K562 (cell line): ENCODE measurements around the gene NUP85. TPM values are rescaled to one million over a fixed set of nuclear protein-coding genes. Genes with fewer than 3 reads are reported as not detected.

Source experiments
- DACH1 ChIP-seq: fragments of 450-650 bp; IDR thresholded peaks from 2 replicates; pipeline ENCODE4 v1.6.1; 2018; ENCODE audit not compliant: partially characterized antibody
- HMGXB4 ChIP-seq: sonication (generic); formaldehyde crosslinking; IDR thresholded peaks from 2 replicates; pipeline ENCODE4 v1.8.1; 2023; ENCODE audit warnings: mild to moderate bottlenecking, missing genetic modification reagents
- HNRNPH1 ChIP-seq: fragments of 200-400 bp; formaldehyde crosslinking; optimal IDR thresholded peaks from 2 replicates; pipeline ENCODE3; 2017; ENCODE audit warnings: low read depth, mild to moderate bottlenecking, low read length, moderate library complexity
- PHF8 ChIP-seq: fragments of 200-600 bp; sonication (generic); IDR thresholded peaks from 2 replicates; pipeline ENCODE4 v1.6.1; 2012; ENCODE audit warnings: mixed run types, mild to moderate bottlenecking, inconsistent platforms, low read length, moderate library complexity, borderline replicate concordance
- POLR2AphosphoS5 ChIP-seq: IDR thresholded peaks from 2 replicates; pipeline ENCODE4 v1.6.1; 2011; ENCODE audit warnings: mild to moderate bottlenecking, low read depth, low read length, moderate library complexity; ENCODE audit not compliant: control insufficient read depth, insufficient read depth
- SMAD1 ChIP-seq: fragments of 150-350 bp; IDR thresholded peaks from 2 replicates; pipeline ENCODE4 v1.6.1; 2014; ENCODE audit warnings: low read length, low read depth; ENCODE audit not compliant: partially characterized antibody
- SMAD4 ChIP-seq: fragments of 250-450 bp; sonication (Bioruptor Pico); conservative IDR thresholded peaks from 2 replicates; pipeline ENCODE4 v1.8.0; 2021; ENCODE audit warnings: inconsistent platforms, mild to moderate bottlenecking, moderate library complexity
- SRF ChIP-seq, 2 experiments: fragments of 250-450, 450-650 bp in 1 of 2; sonication (Bioruptor Pico) in 1 of 2; sonication (generic) in 1 of 2; formaldehyde crosslinking; IDR thresholded peaks; 2 replicates each; pipeline versions ENCODE4 v1.5.0 to v1.5.1; 2020 to 2022; ENCODE audit warnings: mild to moderate bottlenecking in 1 of 2, missing genetic modification reagents in 1 of 2
- TARDBP ChIP-seq: fragments of 450-650 bp; IDR thresholded peaks from 2 replicates; pipeline ENCODE4 v1.6.1; 2016
- ZC3H4 ChIP-seq: sonication (generic); formaldehyde crosslinking; IDR thresholded peaks from 2 replicates; pipeline ENCODE4 v1.9.0; 2021; ENCODE audit warnings: missing genetic modification reagents, borderline replicate concordance
- ZNF639 ChIP-seq, 2 experiments: fragments of 200-800 bp in 1 of 2; sonication (Bioruptor generic) in 1 of 2; sonication (generic) in 1 of 2; formaldehyde crosslinking in 1 of 2; IDR thresholded peaks in 1 of 2; conservative IDR thresholded peaks in 1 of 2; 2 replicates each; pipeline versions ENCODE4 v1.5.0 to v1.6.1; 2016 to 2020; ENCODE audit warnings: missing compliant biosample characterization in 1 of 2, missing genetic modification characterization in 1 of 2, missing genetic modification reagents in 1 of 2
- ZNF740 ChIP-seq, 3 experiments: fragments of 200-800 bp in 1 of 3; sonication (Bioruptor generic) in 1 of 3; sonication (generic) in 1 of 3; formaldehyde crosslinking in 1 of 3; IDR thresholded peaks; 2 replicates each; pipeline versions ENCODE4 v1.6.1 to v1.8.0; 2016 to 2022; ENCODE audit warnings: mild to moderate bottlenecking in 2 of 3, missing compliant biosample characterization in 2 of 3, missing genetic modification characterization in 2 of 3, missing genetic modification reagents in 1 of 3
- polyA plus RNA-seq, 8 experiments: library from polyadenylated mRNA; depleted of rRNA in 4 of 8; stranded (reverse) in 5 of 8; unstranded in 3 of 8; fragments of >200 nt; fragmentation: Nextera tagmentation in 2 of 8; fragmentation: Illumina TruSeq in 1 of 8; extraction: Ambion mirVana in 2 of 8; extraction: Trizol in 1 of 8; gene quantifications; 2 replicates each; pipeline versions ENCODE4 v1.2.1 to v1.2.3, GENCODE V29; 2011 to 2014; ENCODE audit warnings: inconsistent platforms in 1 of 8, missing spikeins in 1 of 8
- total RNA-seq, 7 experiments: library from RNA; depleted of rRNA in 6 of 7; stranded (reverse); fragments of >200 nt in 6 of 7; fragmentation: Illumina TruSeq in 2 of 7; extraction: Trizol in 2 of 7; gene quantifications; 2 replicates each; pipeline versions ENCODE4 v1.2.1 to v1.2.3, GENCODE V29; 2011 to 2021; ENCODE audit warnings: low replicate concordance in 1 of 7
- TF ChIP-seq, protein P1 (sequence below), 2 experiments: fragments of 450-650 bp in 1 of 2; sonication (generic) in 1 of 2; formaldehyde crosslinking in 1 of 2; IDR thresholded peaks in 1 of 2; conservative IDR thresholded peaks in 1 of 2; 2 replicates each; pipeline versions ENCODE4 v1.6.1 to v1.8.1; 2016 to 2023; ENCODE audit warnings: mild to moderate bottlenecking in 2 of 2, moderate library complexity in 2 of 2, inconsistent platforms in 1 of 2, missing genetic modification reagents in 1 of 2
- TF ChIP-seq, protein P2 (sequence below): sonication (generic); formaldehyde crosslinking; IDR thresholded peaks from 2 replicates; pipeline ENCODE4 v1.4.0; 2020; ENCODE audit warnings: mild to moderate bottlenecking, missing genetic modification reagents

Gene NUP85
- total and polyA plus RNA-seq, 9 of the 15 experiments (the other 6 are each of a cell fraction or from before 2014, with no cell fraction given), result 50.2 to 177 (median 110) TPM

GRCh38 chr17:75205037-75205792, at the start of gene NUP85 (continued):
- TF ChIP-seq ZNF740 (CRISPR knock-in tag; IDR thresholded peaks at IDR 0.05) (no peak), ZNF740 (tag; IDR thresholded peaks at IDR 0.05) (no peak), ZNF639 (CRISPR knock-in tag; conservative IDR thresholded peaks at IDR 0.05 in 1 of 2, IDR thresholded peaks at IDR 0.05 in 1 of 2) (peak in 1 of 2 experiments; percentile 79; a peak in 2 of 4 replicates), SMAD1 (peak; percentile 81), TARDBP (peak; percentile 78; the same call in 1 of the 2 replicates), HNRNPH1 (no peak), ZC3H4 (CRISPR knock-in tag) (peak; percentile 27; the same call in 1 of the 2 replicates), SMAD4 (CRISPR knock-in tag) (peak; percentile 92), POLR2AphosphoS5 (peak; percentile 59; the same call in 1 of the 2 replicates), SRF (CRISPR knock-in tag; IDR thresholded peaks at IDR 0.05) (peak in 1 of 2 experiments; percentile 31; a peak in 1 of 4 replicates), PHF8 (peak; percentile 88), DACH1 (peak; percentile 99), HMGXB4 (CRISPR knock-in tag) (peak; percentile 72; the same call in 1 of the 2 replicates)
- TF ChIP-seq, protein P1, sequence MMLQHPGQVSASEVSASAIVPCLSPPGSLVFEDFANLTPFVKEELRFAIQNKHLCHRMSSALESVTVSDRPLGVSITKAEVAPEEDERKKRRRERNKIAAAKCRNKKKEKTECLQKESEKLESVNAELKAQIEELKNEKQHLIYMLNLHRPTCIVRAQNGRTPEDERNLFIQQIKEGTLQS (IDR thresholded peaks at IDR 0.05), result peak; percentile 53; the same call in 1 of the 2 replicates
- TF ChIP-seq, protein P1 (CRISPR knock-in tag; conservative IDR thresholded peaks at IDR 0.05), result peak; percentile 71; the same call in 1 of the 2 replicates
- TF ChIP-seq, protein P2, sequence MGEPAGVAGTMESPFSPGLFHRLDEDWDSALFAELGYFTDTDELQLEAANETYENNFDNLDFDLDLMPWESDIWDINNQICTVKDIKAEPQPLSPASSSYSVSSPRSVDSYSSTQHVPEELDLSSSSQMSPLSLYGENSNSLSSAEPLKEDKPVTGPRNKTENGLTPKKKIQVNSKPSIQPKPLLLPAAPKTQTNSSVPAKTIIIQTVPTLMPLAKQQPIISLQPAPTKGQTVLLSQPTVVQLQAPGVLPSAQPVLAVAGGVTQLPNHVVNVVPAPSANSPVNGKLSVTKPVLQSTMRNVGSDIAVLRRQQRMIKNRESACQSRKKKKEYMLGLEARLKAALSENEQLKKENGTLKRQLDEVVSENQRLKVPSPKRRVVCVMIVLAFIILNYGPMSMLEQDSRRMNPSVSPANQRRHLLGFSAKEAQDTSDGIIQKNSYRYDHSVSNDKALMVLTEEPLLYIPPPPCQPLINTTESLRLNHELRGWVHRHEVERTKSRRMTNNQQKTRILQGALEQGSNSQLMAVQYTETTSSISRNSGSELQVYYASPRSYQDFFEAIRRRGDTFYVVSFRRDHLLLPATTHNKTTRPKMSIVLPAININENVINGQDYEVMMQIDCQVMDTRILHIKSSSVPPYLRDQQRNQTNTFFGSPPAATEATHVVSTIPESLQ, result peak; percentile 63; the same call in 1 of the 2 replicates
